Renal cortical epithelial cell (primary cell): ENCODE data around the gene CLEC2B. TPM values are rescaled to one million over a fixed set of nuclear protein-coding genes. Genes with fewer than 3 reads are reported as not detected.
"Not testable (repeated sequence)": the region's sequence is repeated elsewhere in the genome, so short reads cannot be mapped to it uniquely, and the experiment has no call there.

ENCODE experiments used
- DNase-seq: peaks from one replicate; pipeline ENCODE4 v3.0.0-alpha.2; 2011; ENCODE audit warnings: low read depth
- total RNA-seq: library from RNA; depleted of rRNA; stranded (reverse); fragments of >200 nt; gene quantifications from 2 replicates; pipeline ENCODE4 v1.2.3, GENCODE V29; 2014

CLEC2B gene
- 0.10 and 0.52 TPM in 2 replicates for total RNA-seq

GRCh38 chr12:9869307-9870161 is at the start of gene CLEC2B:
TSS of gene CLEC2B (minus strand) at chr12:9869354.
- peak; percentile 85 for DNase-seq

- no peak for DNase-seq
Measured at GRCh38 chr12:9911708-9912107, 42.6 kb upstream of the CLEC2B start.

- DNase-seq = no peak
Measured at GRCh38 chr12:9910716-9911421, 41.7 kb upstream of the CLEC2B start.

GRCh38 chr12:9909724-9910123 is 40.6 kb upstream of the CLEC2B start:
- DNase-seq = no peak

- no peak for DNase-seq
Measured at GRCh38 chr12:9908350-9908749, 39.2 kb upstream of the CLEC2B start.

- DNase-seq = no peak
Measured at GRCh38 chr12:9907769-9908168, 38.6 kb upstream of the CLEC2B start.

- no peak for DNase-seq
Measured at GRCh38 chr12:9906873-9907272, 37.7 kb upstream of the CLEC2B start.

- no peak for DNase-seq
Measured at GRCh38 chr12:9902539-9903228, 33.5 kb upstream of the CLEC2B start.

- no peak for DNase-seq
Measured at GRCh38 chr12:9900930-9901329, 31.8 kb upstream of the CLEC2B start.

GRCh38 chr12:9899209-9899608 is 30.1 kb upstream of the CLEC2B start:
- no peak for DNase-seq

- DNase-seq = no peak
Measured at GRCh38 chr12:9897535-9897934, 28.4 kb upstream of the CLEC2B start.

- no peak for DNase-seq
Measured at GRCh38 chr12:9895215-9895971, 26.2 kb upstream of the CLEC2B start.

GRCh38 chr12:9888665-9889273 is 19.6 kb upstream of the CLEC2B start:
- no peak for DNase-seq

- DNase-seq = no peak
Measured at GRCh38 chr12:9883175-9883574, 14.0 kb upstream of the CLEC2B start.

GRCh38 chr12:9881988-9882387 is 12.8 kb upstream of the CLEC2B start:
- no peak for DNase-seq

- DNase-seq = no peak
Measured at GRCh38 chr12:9881246-9881645, 12.1 kb upstream of the CLEC2B start, which contains the start of gene KLRF2. TSS of gene KLRF2 (plus strand) at chr12:9881489. CDS start at chr12:9881596, 107 bp downstream.

- no peak for DNase-seq
Measured at GRCh38 chr12:9880532-9881078, 11.5 kb upstream of the CLEC2B start.

GRCh38 chr12:9876120-9876519 is 7.0 kb upstream of the CLEC2B start:
- DNase-seq = not testable (repeated sequence)

- no peak for DNase-seq
Measured at GRCh38 chr12:9872742-9873141, 3.6 kb upstream of the CLEC2B start.

GRCh38 chr12:9872162-9872561 is 3.0 kb upstream of the CLEC2B start:
- DNase-seq = no peak

- DNase-seq = no peak
Measured at GRCh38 chr12:9870286-9870866, 1.2 kb upstream of the CLEC2B start.
